ENCODE measurements around the gene S100A1. TPM values are rescaled to one million over a fixed set of nuclear protein-coding genes. Genes with fewer than 3 reads are reported as not detected.
A peak's percentile ranks its signal among the peaks of the same experiment; 100 is the strongest.

Gene S100A1
- total and polyA plus RNA-seq, 2 of the 13 experiments (the other 11 are each of a cell fraction or from before 2014, with no cell fraction given), result 120 to 251 TPM

- peak; percentile 44 for TF ChIP-seq PRPF4 (IDR thresholded peaks at IDR 0.05; ENCODE audit: low read depth, low read length, poor library complexity, severe bottlenecking)
- TF ChIP-seq ZFP36 (IDR thresholded peaks at IDR 0.05; ENCODE audit: borderline replicate concordance, low read depth, low read length, partially characterized antibody), result no peak
- TF ChIP-seq SRSF4 (IDR thresholded peaks at IDR 0.05; ENCODE audit: low read depth, low read length, poor library complexity, severe bottlenecking), result no peak
- TF ChIP-seq MEF2D (CRISPR knock-in tag; IDR thresholded peaks at IDR 0.05), result peak; percentile 64; the same call in 1 of the 2 replicates
- peak; percentile 83; the same call in 1 of the 2 replicates for TF ChIP-seq THAP7 (CRISPR knock-in tag; IDR thresholded peaks at IDR 0.05)
- peak; percentile 83 for TF ChIP-seq MYPOP (CRISPR knock-in tag; IDR thresholded peaks at IDR 0.05)
- TF ChIP-seq ZNF432 (CRISPR knock-in tag; IDR thresholded peaks at IDR 0.05; ENCODE audit: borderline replicate concordance), result no peak
- peak; percentile 80 for TF ChIP-seq MED8 (CRISPR knock-in tag; IDR thresholded peaks at IDR 0.05; ENCODE audit: insufficient replicate concordance)
- no peak for TF ChIP-seq DZIP1 (CRISPR knock-in tag; IDR thresholded peaks at IDR 0.05)
- TF ChIP-seq MAFK (conservative IDR thresholded peaks at IDR 0.05 in 1 of 2, IDR thresholded peaks at IDR 0.05 in 1 of 2; ENCODE audit: low read length in 2 of 2), result no peak
- TF ChIP-seq ZNF17 (CRISPR knock-in tag; IDR thresholded peaks at IDR 0.05), result no peak
- 0 out of 2 replicates have a peak, but pooled peaks have one; percentile 71 for TF ChIP-seq ZFYVE20 (CRISPR knock-in tag; IDR thresholded peaks at IDR 0.05; ENCODE audit: borderline replicate concordance, low read depth)
- TF ChIP-seq ZHX1 (CRISPR knock-in tag; IDR thresholded peaks at IDR 0.05; ENCODE audit: low read depth), result peak; percentile 99
- TF ChIP-seq EEA1 (CRISPR knock-in tag; IDR thresholded peaks at IDR 0.05; ENCODE audit: borderline replicate concordance), result no peak
- peak; percentile 87; the same call in 1 of the 2 replicates for TF ChIP-seq ZNF224 (CRISPR knock-in tag; IDR thresholded peaks at IDR 0.05)
- no peak; the same call in 1 of the 2 replicates for TF ChIP-seq TSC22D2 (CRISPR knock-in tag; IDR thresholded peaks at IDR 0.05; ENCODE audit: borderline replicate concordance)
- TF ChIP-seq PLSCR1 (CRISPR knock-in tag; IDR thresholded peaks at IDR 0.05; ENCODE audit: borderline replicate concordance), result no peak
- no peak for TF ChIP-seq NFATC3 (CRISPR knock-in tag; IDR thresholded peaks at IDR 0.05)
- TF ChIP-seq ZSCAN20 (CRISPR knock-in tag; IDR thresholded peaks at IDR 0.05; ENCODE audit: borderline replicate concordance), result no peak
Measured at GRCh38 chr1:153633754-153634665, 5.8 kb downstream of the S100A1 start, which contains the start of gene CHTOP (continued).
